ENCODE results near the gene DPH7.
"Not testable (repeated sequence)": the region's sequence is repeated elsewhere in the genome, so short reads cannot be mapped to it uniquely, and the experiment has no call there.

Gene DPH7

GRCh38 chr9:137578518-137579258, at the start of gene DPH7:
Gene DPH7, minus strand, starts transcription at chr9:137578925. Its CDS starts 148 bp downstream, at chr9:137578777.
- peak; percentile 94 for DNase-seq (ENCODE audit: low read depth, low spot score)

GRCh38 chr9:137627406-137627805, 48.7 kb upstream of the DPH7 start:
- DNase-seq (ENCODE audit: low read depth, low spot score): not testable (repeated sequence)

GRCh38 chr9:137626464-137626863, 47.7 kb upstream of the DPH7 start:
- DNase-seq (ENCODE audit: low read depth, low spot score): no peak

GRCh38 chr9:137622211-137622610, 43.5 kb upstream of the DPH7 start:
- DNase-seq (ENCODE audit: low read depth, low spot score): not testable (repeated sequence)

- DNase-seq (ENCODE audit: low read depth, low spot score): no peak
These were observed 42.5 kb upstream of the DPH7 start for GRCh38 chr9:137621131-137621757.

- no peak for DNase-seq (ENCODE audit: low read depth, low spot score)
These were observed 41.9 kb upstream of the DPH7 start for GRCh38 chr9:137620581-137620980.

- no peak for DNase-seq (ENCODE audit: low read depth, low spot score)
These were observed 41.3 kb upstream of the DPH7 start for GRCh38 chr9:137620048-137620405.

- peak; percentile 42 for DNase-seq (ENCODE audit: low read depth, low spot score)
These were observed 40.7 kb upstream of the DPH7 start for GRCh38 chr9:137619240-137620047.

GRCh38 chr9:137618105-137619067, 39.7 kb upstream of the DPH7 start, which contains the start of gene EHMT1:
Gene EHMT1, plus strand, starts transcription at chr9:137619005. Its CDS starts 24 bp downstream, at chr9:137619029.
- DNase-seq (ENCODE audit: low read depth, low spot score): peak; percentile 85

GRCh38 chr9:137615387-137615871, 36.7 kb upstream of the DPH7 start:
- DNase-seq (ENCODE audit: low read depth, low spot score): no peak

GRCh38 chr9:137614631-137615386, 36.1 kb upstream of the DPH7 start:
- no peak for DNase-seq (ENCODE audit: low read depth, low spot score)

GRCh38 chr9:137613738-137614523, 35.2 kb upstream of the DPH7 start:
- no peak for DNase-seq (ENCODE audit: low read depth, low spot score)

- no peak for DNase-seq (ENCODE audit: low read depth, low spot score)
These were observed 34.5 kb upstream of the DPH7 start for GRCh38 chr9:137613259-137613658.

- DNase-seq (ENCODE audit: low read depth, low spot score): no peak
These were observed 34.0 kb upstream of the DPH7 start for GRCh38 chr9:137612741-137613142.

GRCh38 chr9:137611623-137612609, 33.2 kb upstream of the DPH7 start:
- peak; percentile 79 for DNase-seq (ENCODE audit: low read depth, low spot score)

- DNase-seq (ENCODE audit: low read depth, low spot score): no peak
These were observed 32.2 kb upstream of the DPH7 start for GRCh38 chr9:137610944-137611343.

- DNase-seq (ENCODE audit: low read depth, low spot score): peak; percentile 40
These were observed 28.6 kb upstream of the DPH7 start for GRCh38 chr9:137607141-137607857.

GRCh38 chr9:137606734-137607138, 28.0 kb upstream of the DPH7 start:
- no peak for DNase-seq (ENCODE audit: low read depth, low spot score)

Data from ELF-1 (cell line).